ENCODE data around the gene BTRC. TPM values are rescaled to one million over a fixed set of nuclear protein-coding genes. Genes with fewer than 3 reads are reported as not detected.
A peak's percentile ranks its signal among the peaks of the same experiment; 100 is the strongest.

Gene BTRC
- total RNA-seq, 1 experiment from 2014 or later: 29.1 TPM

DNA sequence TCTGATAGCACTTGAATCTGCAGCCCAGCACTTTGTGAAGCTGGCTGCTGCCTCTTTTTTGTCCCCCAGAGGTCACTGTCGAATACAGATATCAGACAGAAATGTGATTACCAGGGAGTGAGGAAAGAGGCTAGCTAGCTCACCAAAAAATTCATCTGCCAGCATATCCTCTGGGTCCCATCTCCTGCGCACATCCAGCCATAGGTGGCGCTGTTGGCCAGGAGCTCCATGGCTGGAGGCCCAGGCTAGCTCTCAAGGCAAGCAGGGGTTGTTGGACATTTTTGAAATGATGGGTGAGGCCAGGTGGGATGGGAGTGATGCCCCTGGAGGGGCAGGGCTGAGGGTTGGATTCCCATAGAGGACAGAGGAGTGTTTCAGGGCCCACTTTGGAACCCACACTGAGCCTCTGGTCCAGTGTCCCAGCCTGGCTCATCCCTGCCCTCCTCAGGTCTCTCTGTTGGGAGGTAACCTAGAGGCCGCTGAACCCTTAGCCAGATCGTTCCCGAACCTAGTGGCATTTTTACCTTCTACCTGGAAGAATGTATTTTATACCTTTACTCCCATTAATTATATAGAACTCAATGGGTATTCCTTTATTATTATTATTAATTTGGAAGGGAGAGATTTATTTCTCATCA lies 248.9 kb downstream of the BTRC start:
- ChIA-PET CTCF (interaction anchor here (0.5 to 6.0 kb wide), 66 partner anchors 8 to 818 kb away, joined by 3 to 220 read pairs (median 4); partner anchors contain the start of genes ARMH3, DPCD, NPM3 and OGA), POLR2A (interaction anchor here (1.0 kb wide), 2 partner anchors 178 to 238 kb away, joined by 3 to 10 read pairs; no protein-coding TSS in a partner anchor), RAD21 (ENCODE audit: low non-redundant PET in 1 of 2, low total read pairs in 2 of 2, uncharacterized antibody in 2 of 2, unreplicated experiment in 2 of 2) (interaction anchor here (0.9 to 1.7 kb wide), 10 partner anchors 14 to 407 kb away, joined by 3 to 21 read pairs (median 3); partner anchors contain the start of genes NPM3 (in 2 of the 2), DPCD (in 1 of the 2) and POLL (in 1 of the 2))
- no peak overlapping the region for H3K27ac ChIP-seq (ENCODE audit: low read depth, low read length)
- intact Hi-C loops (cut with micrococcal nuclease): loop anchor here (1.0 to 2.0 kb wide), 3 partner anchors 178 to 470 kb away; no protein-coding TSS in a partner anchor
- H4K20me1 ChIP-seq (ENCODE audit: insufficient read depth): 0 out of 2 replicates have a peak, but pooled peaks cover 5% of the 10 kb centered on the region
- H2AFZ ChIP-seq (ENCODE audit: low read depth, low read length, poor library complexity, severe bottlenecking): no peak overlapping the region
- peak; percentile 71 for DNase-seq (ENCODE audit: low read depth, low spot score)
- H3K9ac ChIP-seq (ENCODE audit: low read length): no peak overlapping the region
- no peaks in the 10 kb centered on the region for H3K79me2 ChIP-seq (ENCODE audit: insufficient read depth, low read length)
- H3K27me3 ChIP-seq (ENCODE audit: insufficient read depth, low read length): no peaks in the 10 kb centered on the region
- H3K4me1 ChIP-seq (ENCODE audit: control insufficient read depth in 1 of 2, insufficient read depth in 2 of 2, low read length in 2 of 2): no peaks in the 10 kb centered on the region
- no TSS peak for BruUV-seq (replicated peaks)
- H3K4me3 ChIP-seq (replicated peaks in 1 of 2; ENCODE audit: low read depth in 1 of 2, low read length in 2 of 2): no peak overlapping the region
- ATAC-seq: peak; percentile 99
- no peaks in the 10 kb centered on the region for H3K9me3 ChIP-seq (ENCODE audit: control insufficient read depth in 1 of 2, insufficient read depth in 1 of 2, low read depth in 1 of 2, low read length in 2 of 2)
- H3K36me3 ChIP-seq (ENCODE audit: control insufficient read depth in 1 of 2, insufficient read depth in 2 of 2, low read length in 2 of 2): peaks cover 1 to 4% of the 10 kb centered on the region in 2 experiments; a peak in 3 of 4 replicates
- no peaks in the 10 kb centered on the region for H3K9me2 ChIP-seq (ENCODE audit: insufficient read depth)
- H3K4me2 ChIP-seq (ENCODE audit: low read length): no peak overlapping the region
- TF ChIP-seq POLR2AphosphoS5 (IDR thresholded peaks at IDR 0.05; ENCODE audit: low read depth, low read length) (peak; percentile 52), EGR1 (IDR thresholded peaks at IDR 0.05; ENCODE audit: low read depth) (no peak), YY1 (IDR thresholded peaks at IDR 0.05; ENCODE audit: extremely low read depth, insufficient replicate concordance, low read depth, low read length) (peak; percentile 74), JUND (IDR thresholded peaks at IDR 0.05) (no peak), ZFX (IDR thresholded peaks at IDR 0.05) (no peak), CEBPB (IDR thresholded peaks at IDR 0.05; ENCODE audit: low read depth) (no peak), FOSL1 (IDR thresholded peaks at IDR 0.05; ENCODE audit: low read depth) (no peak), SP1 (IDR thresholded peaks at IDR 0.05; ENCODE audit: low read depth) (no peak), EZH2phosphoT487 (IDR thresholded peaks at IDR 0.05; ENCODE audit: borderline replicate concordance) (no peak), ELF1 (IDR thresholded peaks at IDR 0.05; ENCODE audit: borderline replicate concordance, low read depth) (no peak), EZH2 (IDR thresholded peaks at IDR 0.05) (no peak), RAD21 (IDR thresholded peaks at IDR 0.05; ENCODE audit: low read depth) (peak; percentile 96), SRF (IDR thresholded peaks at IDR 0.05; ENCODE audit: low read depth) (no peak), POLR2A (IDR thresholded peaks at IDR 0.05; ENCODE audit: borderline replicate concordance, extremely low read depth, insufficient read depth, insufficient read length) (no peak)
- TF ChIP-seq, protein P1, sequence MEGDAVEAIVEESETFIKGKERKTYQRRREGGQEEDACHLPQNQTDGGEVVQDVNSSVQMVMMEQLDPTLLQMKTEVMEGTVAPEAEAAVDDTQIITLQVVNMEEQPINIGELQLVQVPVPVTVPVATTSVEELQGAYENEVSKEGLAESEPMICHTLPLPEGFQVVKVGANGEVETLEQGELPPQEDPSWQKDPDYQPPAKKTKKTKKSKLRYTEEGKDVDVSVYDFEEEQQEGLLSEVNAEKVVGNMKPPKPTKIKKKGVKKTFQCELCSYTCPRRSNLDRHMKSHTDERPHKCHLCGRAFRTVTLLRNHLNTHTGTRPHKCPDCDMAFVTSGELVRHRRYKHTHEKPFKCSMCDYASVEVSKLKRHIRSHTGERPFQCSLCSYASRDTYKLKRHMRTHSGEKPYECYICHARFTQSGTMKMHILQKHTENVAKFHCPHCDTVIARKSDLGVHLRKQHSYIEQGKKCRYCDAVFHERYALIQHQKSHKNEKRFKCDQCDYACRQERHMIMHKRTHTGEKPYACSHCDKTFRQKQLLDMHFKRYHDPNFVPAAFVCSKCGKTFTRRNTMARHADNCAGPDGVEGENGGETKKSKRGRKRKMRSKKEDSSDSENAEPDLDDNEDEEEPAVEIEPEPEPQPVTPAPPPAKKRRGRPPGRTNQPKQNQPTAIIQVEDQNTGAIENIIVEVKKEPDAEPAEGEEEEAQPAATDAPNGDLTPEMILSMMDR (IDR thresholded peaks at IDR 0.05 in 2 of 3, conservative IDR thresholded peaks at IDR 0.05 in 1 of 3; ENCODE audit: borderline replicate concordance in 1 of 3, insufficient read depth in 1 of 3, low read depth in 2 of 3, low read length in 2 of 3): peak; percentile 97 to 99 (median 99)
- TF ChIP-seq, protein P2, sequence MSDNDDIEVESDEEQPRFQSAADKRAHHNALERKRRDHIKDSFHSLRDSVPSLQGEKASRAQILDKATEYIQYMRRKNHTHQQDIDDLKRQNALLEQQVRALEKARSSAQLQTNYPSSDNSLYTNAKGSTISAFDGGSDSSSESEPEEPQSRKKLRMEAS (IDR thresholded peaks at IDR 0.05): no peak
- TF ChIP-seq, protein P3, sequence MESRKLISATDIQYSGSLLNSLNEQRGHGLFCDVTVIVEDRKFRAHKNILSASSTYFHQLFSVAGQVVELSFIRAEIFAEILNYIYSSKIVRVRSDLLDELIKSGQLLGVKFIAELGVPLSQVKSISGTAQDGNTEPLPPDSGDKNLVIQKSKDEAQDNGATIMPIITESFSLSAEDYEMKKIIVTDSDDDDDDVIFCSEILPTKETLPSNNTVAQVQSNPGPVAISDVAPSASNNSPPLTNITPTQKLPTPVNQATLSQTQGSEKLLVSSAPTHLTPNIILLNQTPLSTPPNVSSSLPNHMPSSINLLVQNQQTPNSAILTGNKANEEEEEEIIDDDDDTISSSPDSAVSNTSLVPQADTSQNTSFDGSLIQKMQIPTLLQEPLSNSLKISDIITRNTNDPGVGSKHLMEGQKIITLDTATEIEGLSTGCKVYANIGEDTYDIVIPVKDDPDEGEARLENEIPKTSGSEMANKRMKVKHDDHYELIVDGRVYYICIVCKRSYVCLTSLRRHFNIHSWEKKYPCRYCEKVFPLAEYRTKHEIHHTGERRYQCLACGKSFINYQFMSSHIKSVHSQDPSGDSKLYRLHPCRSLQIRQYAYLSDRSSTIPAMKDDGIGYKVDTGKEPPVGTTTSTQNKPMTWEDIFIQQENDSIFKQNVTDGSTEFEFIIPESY (IDR thresholded peaks at IDR 0.05; ENCODE audit: extremely low read depth, insufficient replicate concordance, low read length): no peak
- TF ChIP-seq, protein P4, sequence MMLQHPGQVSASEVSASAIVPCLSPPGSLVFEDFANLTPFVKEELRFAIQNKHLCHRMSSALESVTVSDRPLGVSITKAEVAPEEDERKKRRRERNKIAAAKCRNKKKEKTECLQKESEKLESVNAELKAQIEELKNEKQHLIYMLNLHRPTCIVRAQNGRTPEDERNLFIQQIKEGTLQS (IDR thresholded peaks at IDR 0.05): no peak
- TF ChIP-seq, protein P5, sequence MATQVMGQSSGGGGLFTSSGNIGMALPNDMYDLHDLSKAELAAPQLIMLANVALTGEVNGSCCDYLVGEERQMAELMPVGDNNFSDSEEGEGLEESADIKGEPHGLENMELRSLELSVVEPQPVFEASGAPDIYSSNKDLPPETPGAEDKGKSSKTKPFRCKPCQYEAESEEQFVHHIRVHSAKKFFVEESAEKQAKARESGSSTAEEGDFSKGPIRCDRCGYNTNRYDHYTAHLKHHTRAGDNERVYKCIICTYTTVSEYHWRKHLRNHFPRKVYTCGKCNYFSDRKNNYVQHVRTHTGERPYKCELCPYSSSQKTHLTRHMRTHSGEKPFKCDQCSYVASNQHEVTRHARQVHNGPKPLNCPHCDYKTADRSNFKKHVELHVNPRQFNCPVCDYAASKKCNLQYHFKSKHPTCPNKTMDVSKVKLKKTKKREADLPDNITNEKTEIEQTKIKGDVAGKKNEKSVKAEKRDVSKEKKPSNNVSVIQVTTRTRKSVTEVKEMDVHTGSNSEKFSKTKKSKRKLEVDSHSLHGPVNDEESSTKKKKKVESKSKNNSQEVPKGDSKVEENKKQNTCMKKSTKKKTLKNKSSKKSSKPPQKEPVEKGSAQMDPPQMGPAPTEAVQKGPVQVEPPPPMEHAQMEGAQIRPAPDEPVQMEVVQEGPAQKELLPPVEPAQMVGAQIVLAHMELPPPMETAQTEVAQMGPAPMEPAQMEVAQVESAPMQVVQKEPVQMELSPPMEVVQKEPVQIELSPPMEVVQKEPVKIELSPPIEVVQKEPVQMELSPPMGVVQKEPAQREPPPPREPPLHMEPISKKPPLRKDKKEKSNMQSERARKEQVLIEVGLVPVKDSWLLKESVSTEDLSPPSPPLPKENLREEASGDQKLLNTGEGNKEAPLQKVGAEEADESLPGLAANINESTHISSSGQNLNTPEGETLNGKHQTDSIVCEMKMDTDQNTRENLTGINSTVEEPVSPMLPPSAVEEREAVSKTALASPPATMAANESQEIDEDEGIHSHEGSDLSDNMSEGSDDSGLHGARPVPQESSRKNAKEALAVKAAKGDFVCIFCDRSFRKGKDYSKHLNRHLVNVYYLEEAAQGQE (IDR thresholded peaks at IDR 0.05; ENCODE audit: low read depth): no peak

Data from HCT116 (cell line).